GM23338 (cell line): ENCODE measurements around the gene IL22. TPM values are rescaled to one million over a fixed set of nuclear protein-coding genes. Genes with fewer than 3 reads are reported as not detected.

Experiments
- ATAC-seq: fragments of 200-7000 bp; cut with Tn5 transposase; 3 replicates; pipeline ENCODE4 v1.9.1; 2020
- DNase-seq: peaks from one replicate; pipeline ENCODE4 v3.0.0-alpha.2; 2015; ENCODE audit warnings: low spot score
- H2AFZ ChIP-seq: fragments of 200-600 bp; sonication (generic); 2 replicates; pipeline ENCODE4 v1.8.0; 2016; ENCODE audit warnings: antibody characterized with exemption, mild to moderate bottlenecking, moderate library complexity
- H3F3A ChIP-seq: fragments of 200-600 bp; sonication (generic); replicated peaks from 2 replicates; pipeline ENCODE4 v1.8.0; 2017; ENCODE audit warnings: antibody characterized with exemption, mixed run types, low read depth
- H3K27ac ChIP-seq: fragments of 200-600 bp; sonication (generic); 2 replicates; pipeline ENCODE4 v1.6.1; 2016; ENCODE audit warnings: low read depth
- H3K27me3 ChIP-seq: fragments of 200-600 bp; sonication (generic); 2 replicates; pipeline ENCODE4 v1.8.0; 2016; ENCODE audit warnings: mild to moderate bottlenecking, mixed run types, moderate library complexity; ENCODE audit not compliant: insufficient read depth
- H3K36me3 ChIP-seq: fragments of 200-600 bp; sonication (generic); 2 replicates; pipeline ENCODE4 v1.8.0; 2016; ENCODE audit warnings: mild to moderate bottlenecking; ENCODE audit not compliant: insufficient read depth
- H3K4me1 ChIP-seq: fragments of 200-600 bp; sonication (generic); 2 replicates; pipeline ENCODE4 v1.8.0; 2016; ENCODE audit warnings: mild to moderate bottlenecking, moderate library complexity; ENCODE audit not compliant: insufficient read depth
- H3K4me2 ChIP-seq: fragments of 200-600 bp; sonication (generic); 2 replicates; pipeline ENCODE4 v1.7.1; 2017; ENCODE audit warnings: mixed run types
- H3K4me3 ChIP-seq: fragments of 200-600 bp; sonication (generic); 2 replicates; pipeline ENCODE4 v1.6.1; 2016; ENCODE audit warnings: mixed run types
- H3K79me2 ChIP-seq: fragments of 200-600 bp; sonication (generic); replicated peaks from 2 replicates; pipeline ENCODE4 v1.8.0; 2017; ENCODE audit warnings: mild to moderate bottlenecking; ENCODE audit not compliant: insufficient read depth
- H3K9me2 ChIP-seq: fragments of 200-600 bp; sonication (generic); 2 replicates; pipeline ENCODE4 v1.8.0; 2017; ENCODE audit not compliant: insufficient read depth
- H4K20me1 ChIP-seq: fragments of 200-600 bp; sonication (generic); replicated peaks from 2 replicates; pipeline ENCODE4 v1.8.0; 2017; ENCODE audit warnings: mild to moderate bottlenecking; ENCODE audit not compliant: insufficient read depth
- H3K27ac Mint-ChIP-seq: 2 replicates; pipeline ENCODE4 v1.8.0; 2020; ENCODE audit warnings: inconsistent platforms, mild to moderate bottlenecking, moderate library complexity, mixed read lengths
- H3K27me3 Mint-ChIP-seq: 3 replicates; pipeline ENCODE4 v1.8.0; 2022; ENCODE audit warnings: low read depth, mild to moderate bottlenecking, moderate library complexity, mixed read lengths, inconsistent platforms; ENCODE audit not compliant: insufficient read depth, poor library complexity
- H3K36me3 Mint-ChIP-seq: 3 replicates; pipeline ENCODE4 v1.8.0; 2021; ENCODE audit warnings: low read depth, mild to moderate bottlenecking, inconsistent platforms, moderate library complexity, mixed read lengths
- H3K4me1 Mint-ChIP-seq: 3 replicates; pipeline ENCODE4 v1.8.0; 2020; ENCODE audit warnings: mild to moderate bottlenecking, inconsistent platforms, mixed read lengths
- H3K4me3 Mint-ChIP-seq: 3 replicates; pipeline ENCODE4 v1.8.0; 2021; ENCODE audit warnings: moderate library complexity, mild to moderate bottlenecking, inconsistent platforms, mixed read lengths
- H3K9me3 Mint-ChIP-seq: 3 replicates; pipeline ENCODE4 v1.8.0; 2020; ENCODE audit warnings: moderate library complexity, mild to moderate bottlenecking, inconsistent platforms, mixed read lengths
- CREB1 ChIP-seq: fragments of 250-450 bp; sonication (Bioruptor Pico); IDR thresholded peaks from 2 replicates; pipeline ENCODE4 v1.5.0; 2020; ENCODE audit warnings: low read depth, mild to moderate bottlenecking, moderate library complexity
- CTCF ChIP-seq, 2 experiments: fragments of 200-600 bp in 1 of 2; sonication (generic) in 1 of 2; conservative IDR thresholded peaks; 2 replicates each; pipeline versions ENCODE4 v1.5.1 to v1.6.1; 2016 to 2017; ENCODE audit warnings: antibody characterized with exemption in 2 of 2, low read depth in 2 of 2, mild to moderate bottlenecking in 2 of 2, moderate library complexity in 1 of 2
- NANOG ChIP-seq: IDR thresholded peaks from 2 replicates; pipeline ENCODE4 v1.6.1; 2016; ENCODE audit warnings: antibody characterized with exemption, borderline replicate concordance
- POLR2AphosphoS5 ChIP-seq: IDR thresholded peaks from 2 replicates; pipeline ENCODE4 v1.6.1; 2016; ENCODE audit warnings: antibody characterized with exemption, low read depth
- ZNF114 ChIP-seq: fragments of 250-450 bp; sonication (Bioruptor Pico); IDR thresholded peaks from 2 replicates; pipeline ENCODE4 v1.5.0; 2020; ENCODE audit warnings: mild to moderate bottlenecking, moderate library complexity
- ZNF462 ChIP-seq: fragments of 250-450 bp; sonication (Bioruptor Pico); IDR thresholded peaks from 2 replicates; pipeline ENCODE4 v1.5.0; 2020; ENCODE audit warnings: mild to moderate bottlenecking, moderate library complexity
- polyA plus RNA-seq: library from polyadenylated mRNA; unstranded; fragments of >200 nt; fragmentation: Nextera tagmentation; extraction: Ambion mirVana; gene quantifications from 2 replicates; pipeline ENCODE4 v1.2.1, GENCODE V29; 2016
- total RNA-seq: library from RNA; depleted of rRNA; stranded (reverse); fragments of >200 nt; shearing (Covaris generic); gene quantifications from 2 replicates; pipeline ENCODE4 v1.2.3, GENCODE V29; 2014
- TF ChIP-seq, protein P1 (sequence below): IDR thresholded peaks from 2 replicates; pipeline ENCODE4 v1.6.1; 2016; ENCODE audit warnings: antibody characterized with exemption

Gene IL22
- total and polyA plus RNA-seq, 2 experiments from 2014 or later: not detected

DNA sequence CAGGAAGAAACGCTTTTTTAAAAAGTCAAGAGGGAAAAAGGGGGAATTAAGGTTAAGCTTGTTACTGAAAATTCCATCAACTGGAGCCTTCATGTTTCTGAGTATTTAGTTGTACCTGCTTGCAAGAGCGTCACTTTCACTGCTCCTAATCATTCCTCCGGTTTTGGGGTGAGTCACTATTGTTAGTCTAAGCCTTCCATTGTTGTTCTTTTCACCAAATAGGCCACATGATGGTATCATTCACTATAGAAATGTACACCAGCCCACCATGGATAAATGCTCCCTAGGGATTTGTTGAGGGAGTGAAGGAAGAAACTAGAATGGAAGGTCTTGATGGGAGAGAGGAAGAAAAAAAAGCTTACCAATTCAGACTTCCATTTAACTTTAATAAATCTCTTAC, 3.0 kb downstream of the IL22 start (continued):
- no peak for TF ChIP-seq ZNF462 (CRISPR knock-in tag)

GRCh38 chr12:68247785-68248184, 5.6 kb downstream of the IL22 start:
- H3K9me2 ChIP-seq: peaks cover 9% of the 10 kb centered on the region
- TF ChIP-seq CTCF (conservative IDR thresholded peaks at IDR 0.05; ENCODE audit: low read depth in 2 of 2) (no peak), CREB1 (no peak), ZNF114 (CRISPR knock-in tag) (no peak), ZNF462 (CRISPR knock-in tag) (no peak), POLR2AphosphoS5 (no peak), NANOG (no peak)
- TF ChIP-seq, protein P1, sequence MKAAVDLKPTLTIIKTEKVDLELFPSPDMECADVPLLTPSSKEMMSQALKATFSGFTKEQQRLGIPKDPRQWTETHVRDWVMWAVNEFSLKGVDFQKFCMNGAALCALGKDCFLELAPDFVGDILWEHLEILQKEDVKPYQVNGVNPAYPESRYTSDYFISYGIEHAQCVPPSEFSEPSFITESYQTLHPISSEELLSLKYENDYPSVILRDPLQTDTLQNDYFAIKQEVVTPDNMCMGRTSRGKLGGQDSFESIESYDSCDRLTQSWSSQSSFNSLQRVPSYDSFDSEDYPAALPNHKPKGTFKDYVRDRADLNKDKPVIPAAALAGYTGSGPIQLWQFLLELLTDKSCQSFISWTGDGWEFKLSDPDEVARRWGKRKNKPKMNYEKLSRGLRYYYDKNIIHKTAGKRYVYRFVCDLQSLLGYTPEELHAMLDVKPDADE: no peak

More at GRCh38 chr12:68247785-68248184, 5.6 kb downstream of the IL22 start:
- no peaks in the 10 kb centered on the region for H3K4me1 ChIP-seq
- H2AFZ ChIP-seq: no peak overlapping the region
- no peak overlapping the region for H3K27ac ChIP-seq
- Mint-ChIP-seq H3K9me3 (peaks cover 16% of the 10 kb centered on the region), H3K4me1 (peaks cover 4% of the 10 kb centered on the region; the same call in 1 of the 3 replicates), H3K27ac (no peak overlapping the region), H3K4me3 (no peak overlapping the region), H3K36me3 (peaks cover 5% of the 10 kb centered on the region; the same call in 2 of the 3 replicates), H3K27me3 (no peaks in the 10 kb centered on the region)
- H3K79me2 ChIP-seq: no peaks in the 10 kb centered on the region
- H3K4me2 ChIP-seq: no peak overlapping the region
- no peak overlapping the region for H3K4me3 ChIP-seq
- H3K27me3 ChIP-seq: no peaks in the 10 kb centered on the region
- no peaks in the 10 kb centered on the region for H4K20me1 ChIP-seq
- no peaks in the 10 kb centered on the region for H3F3A ChIP-seq
- no peaks in the 10 kb centered on the region for H3K36me3 ChIP-seq
- no peak for ATAC-seq
- no peak for DNase-seq
